ENCODE results near the gene FYB1. TPM values are rescaled to one million over a fixed set of nuclear protein-coding genes. Genes with fewer than 3 reads are reported as not detected.

The FYB1 gene
- total and polyA plus RNA-seq, 2 experiments from 2014 or later = not detected

DNA sequence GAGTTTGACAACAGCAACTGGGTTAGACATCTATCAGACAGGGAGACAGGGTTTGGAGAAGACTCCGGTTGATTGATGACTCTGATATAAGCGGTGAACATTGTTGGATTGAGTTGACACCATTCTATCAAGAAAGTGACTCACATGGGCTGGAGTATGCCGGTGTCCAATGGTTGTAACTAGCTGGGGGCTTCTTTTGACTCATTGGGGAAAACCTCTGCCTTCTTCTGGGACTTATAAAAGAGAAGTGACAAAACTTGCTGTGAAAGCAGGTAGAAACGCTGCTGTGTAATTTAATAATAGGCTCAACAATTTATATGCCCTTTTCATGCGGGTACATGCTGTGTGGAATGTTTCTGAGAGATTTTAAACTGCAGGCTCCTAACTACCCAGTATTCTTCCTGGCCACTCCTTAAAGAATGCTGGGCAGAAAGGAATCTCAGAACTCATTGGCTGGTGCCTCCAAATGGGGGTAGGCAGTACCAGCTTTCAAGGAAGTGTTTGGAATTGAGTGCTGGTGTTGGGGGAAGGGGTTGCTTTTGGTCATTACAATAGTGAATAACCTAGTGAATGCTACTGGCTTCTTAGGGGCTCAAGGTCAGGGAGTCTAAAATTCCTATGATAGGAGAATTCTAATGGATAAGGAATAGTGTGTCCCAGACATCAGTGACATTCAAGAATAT, 43.9 kb downstream of the FYB1 start (continued):
- TF ChIP-seq ZNF114 (CRISPR knock-in tag; IDR thresholded peaks at IDR 0.05) (no peak), JUNB (IDR thresholded peaks at IDR 0.05; ENCODE audit: unreplicated experiment) (no peak), STAT1 (IDR thresholded peaks at IDR 0.05; ENCODE audit: unreplicated experiment) (no peak), EZH2 (IDR thresholded peaks at IDR 0.05; ENCODE audit: low read depth, unreplicated experiment) (no peak)
- TF ChIP-seq, protein P1, sequence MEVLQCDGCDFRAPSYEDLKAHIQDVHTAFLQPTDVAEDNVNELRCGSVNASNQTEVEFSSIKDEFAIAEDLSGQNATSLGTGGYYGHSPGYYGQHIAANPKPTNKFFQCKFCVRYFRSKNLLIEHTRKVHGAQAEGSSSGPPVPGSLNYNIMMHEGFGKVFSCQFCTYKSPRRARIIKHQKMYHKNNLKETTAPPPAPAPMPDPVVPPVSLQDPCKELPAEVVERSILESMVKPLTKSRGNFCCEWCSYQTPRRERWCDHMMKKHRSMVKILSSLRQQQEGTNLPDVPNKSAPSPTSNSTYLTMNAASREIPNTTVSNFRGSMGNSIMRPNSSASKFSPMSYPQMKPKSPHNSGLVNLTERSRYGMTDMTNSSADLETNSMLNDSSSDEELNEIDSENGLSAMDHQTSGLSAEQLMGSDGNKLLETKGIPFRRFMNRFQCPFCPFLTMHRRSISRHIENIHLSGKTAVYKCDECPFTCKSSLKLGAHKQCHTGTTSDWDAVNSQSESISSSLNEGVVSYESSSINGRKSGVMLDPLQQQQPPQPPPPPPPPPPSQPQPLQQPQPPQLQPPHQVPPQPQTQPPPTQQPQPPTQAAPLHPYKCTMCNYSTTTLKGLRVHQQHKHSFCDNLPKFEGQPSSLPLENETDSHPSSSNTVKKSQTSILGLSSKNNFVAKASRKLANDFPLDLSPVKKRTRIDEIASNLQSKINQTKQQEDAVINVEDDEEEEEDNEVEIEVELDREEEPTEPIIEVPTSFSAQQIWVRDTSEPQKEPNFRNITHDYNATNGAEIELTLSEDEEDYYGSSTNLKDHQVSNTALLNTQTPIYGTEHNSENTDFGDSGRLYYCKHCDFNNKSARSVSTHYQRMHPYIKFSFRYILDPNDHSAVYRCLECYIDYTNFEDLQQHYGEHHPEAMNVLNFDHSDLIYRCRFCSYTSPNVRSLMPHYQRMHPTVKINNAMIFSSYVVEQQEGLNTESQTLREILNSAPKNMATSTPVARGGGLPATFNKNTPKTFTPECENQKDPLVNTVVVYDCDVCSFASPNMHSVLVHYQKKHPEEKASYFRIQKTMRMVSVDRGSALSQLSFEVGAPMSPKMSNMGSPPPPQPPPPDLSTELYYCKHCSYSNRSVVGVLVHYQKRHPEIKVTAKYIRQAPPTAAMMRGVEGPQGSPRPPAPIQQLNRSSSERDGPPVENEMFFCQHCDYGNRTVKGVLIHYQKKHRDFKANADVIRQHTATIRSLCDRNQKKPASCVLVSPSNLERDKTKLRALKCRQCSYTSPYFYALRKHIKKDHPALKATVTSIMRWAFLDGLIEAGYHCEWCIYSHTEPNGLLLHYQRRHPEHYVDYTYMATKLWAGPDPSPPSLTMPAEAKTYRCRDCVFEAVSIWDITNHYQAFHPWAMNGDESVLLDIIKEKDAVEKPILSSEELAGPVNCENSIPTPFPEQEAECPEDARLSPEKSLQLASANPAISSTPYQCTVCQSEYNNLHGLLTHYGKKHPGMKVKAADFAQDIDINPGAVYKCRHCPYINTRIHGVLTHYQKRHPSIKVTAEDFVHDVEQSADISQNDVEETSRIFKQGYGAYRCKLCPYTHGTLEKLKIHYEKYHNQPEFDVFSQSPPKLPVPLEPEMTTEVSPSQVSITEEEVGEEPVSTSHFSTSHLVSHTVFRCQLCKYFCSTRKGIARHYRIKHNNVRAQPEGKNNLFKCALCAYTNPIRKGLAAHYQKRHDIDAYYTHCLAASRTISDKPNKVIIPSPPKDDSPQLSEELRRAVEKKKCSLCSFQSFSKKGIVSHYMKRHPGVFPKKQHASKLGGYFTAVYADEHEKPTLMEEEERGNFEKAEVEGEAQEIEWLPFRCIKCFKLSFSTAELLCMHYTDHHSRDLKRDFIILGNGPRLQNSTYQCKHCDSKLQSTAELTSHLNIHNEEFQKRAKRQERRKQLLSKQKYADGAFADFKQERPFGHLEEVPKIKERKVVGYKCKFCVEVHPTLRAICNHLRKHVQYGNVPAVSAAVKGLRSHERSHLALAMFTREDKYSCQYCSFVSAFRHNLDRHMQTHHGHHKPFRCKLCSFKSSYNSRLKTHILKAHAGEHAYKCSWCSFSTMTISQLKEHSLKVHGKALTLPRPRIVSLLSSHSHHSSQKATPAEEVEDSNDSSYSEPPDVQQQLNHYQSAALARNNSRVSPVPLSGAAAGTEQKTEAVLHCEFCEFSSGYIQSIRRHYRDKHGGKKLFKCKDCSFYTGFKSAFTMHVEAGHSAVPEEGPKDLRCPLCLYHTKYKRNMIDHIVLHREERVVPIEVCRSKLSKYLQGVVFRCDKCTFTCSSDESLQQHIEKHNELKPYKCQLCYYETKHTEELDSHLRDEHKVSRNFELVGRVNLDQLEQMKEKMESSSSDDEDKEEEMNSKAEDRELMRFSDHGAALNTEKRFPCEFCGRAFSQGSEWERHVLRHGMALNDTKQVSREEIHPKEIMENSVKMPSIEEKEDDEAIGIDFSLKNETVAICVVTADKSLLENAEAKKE (CRISPR knock-in tag; IDR thresholded peaks at IDR 0.05) = no peak

DNA sequence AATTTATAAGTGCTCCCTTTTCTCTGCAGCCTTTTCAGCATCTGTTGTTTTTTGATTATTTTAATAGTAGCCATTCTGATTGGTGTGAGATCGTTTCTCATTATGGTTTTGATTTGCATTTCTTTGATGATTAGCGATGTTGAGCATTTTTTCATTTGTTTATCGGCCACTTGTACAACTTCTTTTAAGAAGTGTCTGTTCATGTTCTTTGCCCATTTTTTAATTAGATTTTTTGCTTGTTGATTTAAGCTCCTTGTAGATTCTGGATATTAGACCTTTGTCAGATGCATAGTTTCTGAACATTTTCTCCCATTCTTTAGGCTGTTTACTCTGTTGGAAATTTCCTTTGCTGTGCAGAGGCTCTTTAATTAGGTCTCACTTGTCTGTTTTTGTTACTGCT, 46.3 kb downstream of the FYB1 start:
- H3K36me3 Mint-ChIP-seq (ENCODE audit: low read depth) = no peaks in the 10 kb centered on the region
- H3K27me3 Mint-ChIP-seq (ENCODE audit: insufficient read depth, low read depth, poor library complexity) = no peaks in the 10 kb centered on the region
- no peak for TF ChIP-seq ZNF331 (CRISPR knock-in tag; IDR thresholded peaks at IDR 0.05; ENCODE audit: low read depth)
- TF ChIP-seq ZNF114 (CRISPR knock-in tag; IDR thresholded peaks at IDR 0.05) = no peak
- no peak for TF ChIP-seq EZH2 (IDR thresholded peaks at IDR 0.05; ENCODE audit: low read depth, unreplicated experiment)
- TF ChIP-seq CREB1 (CRISPR knock-in tag; IDR thresholded peaks at IDR 0.05; ENCODE audit: low read depth) = no peak
- no peak for TF ChIP-seq POLR2AphosphoS5 (IDR thresholded peaks at IDR 0.05; ENCODE audit: low read depth)
- no peak for TF ChIP-seq STAT1 (IDR thresholded peaks at IDR 0.05; ENCODE audit: unreplicated experiment)
- TF ChIP-seq JUNB (IDR thresholded peaks at IDR 0.05; ENCODE audit: unreplicated experiment) = no peak
- TF ChIP-seq, protein P2, sequence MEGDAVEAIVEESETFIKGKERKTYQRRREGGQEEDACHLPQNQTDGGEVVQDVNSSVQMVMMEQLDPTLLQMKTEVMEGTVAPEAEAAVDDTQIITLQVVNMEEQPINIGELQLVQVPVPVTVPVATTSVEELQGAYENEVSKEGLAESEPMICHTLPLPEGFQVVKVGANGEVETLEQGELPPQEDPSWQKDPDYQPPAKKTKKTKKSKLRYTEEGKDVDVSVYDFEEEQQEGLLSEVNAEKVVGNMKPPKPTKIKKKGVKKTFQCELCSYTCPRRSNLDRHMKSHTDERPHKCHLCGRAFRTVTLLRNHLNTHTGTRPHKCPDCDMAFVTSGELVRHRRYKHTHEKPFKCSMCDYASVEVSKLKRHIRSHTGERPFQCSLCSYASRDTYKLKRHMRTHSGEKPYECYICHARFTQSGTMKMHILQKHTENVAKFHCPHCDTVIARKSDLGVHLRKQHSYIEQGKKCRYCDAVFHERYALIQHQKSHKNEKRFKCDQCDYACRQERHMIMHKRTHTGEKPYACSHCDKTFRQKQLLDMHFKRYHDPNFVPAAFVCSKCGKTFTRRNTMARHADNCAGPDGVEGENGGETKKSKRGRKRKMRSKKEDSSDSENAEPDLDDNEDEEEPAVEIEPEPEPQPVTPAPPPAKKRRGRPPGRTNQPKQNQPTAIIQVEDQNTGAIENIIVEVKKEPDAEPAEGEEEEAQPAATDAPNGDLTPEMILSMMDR (conservative IDR thresholded peaks at IDR 0.05; ENCODE audit: low read depth in 2 of 2) = no peak
- TF ChIP-seq, protein P3, sequence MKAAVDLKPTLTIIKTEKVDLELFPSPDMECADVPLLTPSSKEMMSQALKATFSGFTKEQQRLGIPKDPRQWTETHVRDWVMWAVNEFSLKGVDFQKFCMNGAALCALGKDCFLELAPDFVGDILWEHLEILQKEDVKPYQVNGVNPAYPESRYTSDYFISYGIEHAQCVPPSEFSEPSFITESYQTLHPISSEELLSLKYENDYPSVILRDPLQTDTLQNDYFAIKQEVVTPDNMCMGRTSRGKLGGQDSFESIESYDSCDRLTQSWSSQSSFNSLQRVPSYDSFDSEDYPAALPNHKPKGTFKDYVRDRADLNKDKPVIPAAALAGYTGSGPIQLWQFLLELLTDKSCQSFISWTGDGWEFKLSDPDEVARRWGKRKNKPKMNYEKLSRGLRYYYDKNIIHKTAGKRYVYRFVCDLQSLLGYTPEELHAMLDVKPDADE (IDR thresholded peaks at IDR 0.05) = no peak
- TF ChIP-seq EZH2phosphoT487 (IDR thresholded peaks at IDR 0.05; ENCODE audit: unreplicated experiment) = no peak

More for the DNA sequence above, 46.3 kb downstream of the FYB1 start:
- Histone ChIP-seq H3K9me2 (ENCODE audit: insufficient read depth) (no peaks in the 10 kb centered on the region; the same call in 1 of the 2 replicates), H3K4me3 (no peak overlapping the region), H3K79me2 (replicated peaks; ENCODE audit: insufficient read depth) (no peaks in the 10 kb centered on the region), H3K4me1 (ENCODE audit: insufficient read depth) (no peaks in the 10 kb centered on the region), H4K20me1 (replicated peaks; ENCODE audit: insufficient read depth) (no peaks in the 10 kb centered on the region), H3F3A (replicated peaks; ENCODE audit: low read depth) (no peaks in the 10 kb centered on the region), H3K27ac (ENCODE audit: low read depth) (no peak overlapping the region), H2AFZ (no peak overlapping the region), H3K36me3 (ENCODE audit: insufficient read depth) (no peaks in the 10 kb centered on the region), H3K4me2 (no peak overlapping the region), H3K27me3 (ENCODE audit: insufficient read depth) (no peaks in the 10 kb centered on the region)
- ATAC-seq = no peak
- H3K9me3 Mint-ChIP-seq = no peaks in the 10 kb centered on the region
- H3K4me3 Mint-ChIP-seq = no peak overlapping the region
- H3K4me1 Mint-ChIP-seq = peaks cover 5% of the 10 kb centered on the region; the same call in 2 of the 3 replicates
- H3K27ac Mint-ChIP-seq = no peak overlapping the region
- no peak for DNase-seq (ENCODE audit: low spot score)

All from GM23338 (cell line).